Glutamatergic neuron (in vitro differentiated cells): ENCODE data around the gene CACTIN. TPM values are rescaled to one million over a fixed set of nuclear protein-coding genes. Genes with fewer than 3 reads are reported as not detected.
A peak's percentile ranks its signal among the peaks of the same experiment; 100 is the strongest.
"Not testable (repeated sequence)": the region's sequence is repeated elsewhere in the genome, so short reads cannot be mapped to it uniquely, and the experiment has no call there.

Experiments
- DNase-seq: peaks from one replicate; pipeline ENCODE4 v3.0.0; 2022
- H3K27ac Mint-ChIP-seq: one replicate; pipeline ENCODE4 v1.8.0; 2020; ENCODE audit warnings: mild to moderate bottlenecking, mixed read lengths, inconsistent platforms; ENCODE audit not compliant: unreplicated experiment
- H3K27me3 Mint-ChIP-seq: one replicate; pipeline ENCODE4 v1.8.0; 2020; ENCODE audit warnings: mild to moderate bottlenecking, moderate library complexity, mixed read lengths, inconsistent platforms; ENCODE audit not compliant: unreplicated experiment
- H3K36me3 Mint-ChIP-seq: one replicate; pipeline ENCODE4 v1.8.0; 2020; ENCODE audit warnings: mild to moderate bottlenecking, mixed read lengths, inconsistent platforms; ENCODE audit not compliant: unreplicated experiment
- H3K4me1 Mint-ChIP-seq: one replicate; pipeline ENCODE4 v1.8.0; 2020; ENCODE audit warnings: mild to moderate bottlenecking, low read depth, mixed read lengths, inconsistent platforms; ENCODE audit not compliant: unreplicated experiment
- H3K4me3 Mint-ChIP-seq: one replicate; pipeline ENCODE4 v1.8.0; 2020; ENCODE audit warnings: mild to moderate bottlenecking, mixed read lengths, inconsistent platforms; ENCODE audit not compliant: unreplicated experiment
- H3K9me3 Mint-ChIP-seq: one replicate; pipeline ENCODE4 v1.8.0; 2020; ENCODE audit warnings: mild to moderate bottlenecking, moderate library complexity, mixed read lengths, inconsistent platforms; ENCODE audit not compliant: unreplicated experiment
- CTCF ChIP-seq: fragments of 200-600 bp; sonication (generic); IDR thresholded peaks from one replicate; pipeline ENCODE4 v1.5.0; 2021; ENCODE audit not compliant: partially characterized antibody, unreplicated experiment
- total RNA-seq: library from RNA; stranded (reverse); fragmentation: NEBNext Ultra II Directional; extraction: Animal tissue kit (Norgen Biotek cat#: 25700); gene quantifications from one replicate; pipeline ENCODE4 v1.2.1, GENCODE V29; 2021; ENCODE audit not compliant: unreplicated experiment

Gene CACTIN
- total RNA-seq, 1 donor from 2014 or later = 29.7 TPM

GRCh38 chr19:3648037-3648905, 21.7 kb upstream of the CACTIN start:
- Mint-ChIP-seq H3K9me3 (peaks cover 8% of the 10 kb centered on the region), H3K27me3 (peaks cover 4% of the 10 kb centered on the region), H3K27ac (no peak overlapping the region), H3K36me3 (no peaks in the 10 kb centered on the region), H3K4me3 (no peak overlapping the region), H3K4me1 (peaks cover 2% of the 10 kb centered on the region)
- TF ChIP-seq CTCF = no peak
- DNase-seq = no peak

- H3K9me3 Mint-ChIP-seq = peaks cover 10% of the 10 kb centered on the region
- not testable (repeated sequence) for H3K27ac Mint-ChIP-seq
Observed at GRCh38 chr19:3647102-3647501, 20.5 kb upstream of the CACTIN start.

DNA sequence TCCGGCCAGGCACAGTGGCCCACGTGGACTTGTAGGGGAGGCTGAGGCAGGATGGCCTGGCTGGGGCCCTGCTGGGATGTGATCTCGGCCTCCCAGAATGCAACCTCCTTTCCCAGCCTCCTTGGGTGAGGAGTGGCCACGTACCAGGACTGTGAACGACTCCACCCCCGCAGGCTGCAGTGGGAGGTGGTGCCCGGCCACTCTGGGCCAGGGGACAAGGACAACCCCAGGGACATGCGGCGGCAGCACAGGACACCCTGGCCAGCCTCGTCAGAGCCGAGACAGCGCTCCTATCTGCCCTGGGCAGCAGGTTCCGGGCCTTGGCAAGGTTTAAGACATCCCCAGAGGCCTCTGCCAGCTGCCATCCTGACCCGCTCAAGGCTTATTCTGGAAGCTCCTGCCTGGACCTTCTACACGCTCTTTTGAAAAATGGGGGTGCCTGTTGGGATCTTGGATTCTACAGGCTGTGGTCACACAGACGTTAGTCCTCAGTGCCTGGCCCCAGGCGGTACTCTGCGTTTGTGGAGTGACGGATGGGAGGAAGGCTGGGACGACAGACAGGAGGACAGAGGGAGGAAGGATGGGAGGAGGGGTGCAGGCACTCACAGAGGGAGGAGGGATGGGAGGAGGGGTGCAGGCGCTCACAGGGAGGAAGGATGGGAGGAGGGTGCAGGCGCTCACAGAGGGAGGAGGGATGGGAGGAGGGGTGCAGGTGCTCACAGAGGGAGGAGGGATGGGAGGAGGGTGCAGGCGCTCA, 19.9 kb upstream of the CACTIN start:
- Mint-ChIP-seq H3K27ac (no peak overlapping the region), H3K36me3 (no peaks in the 10 kb centered on the region), H3K27me3 (peaks cover 4% of the 10 kb centered on the region), H3K9me3 (peaks cover 7% of the 10 kb centered on the region), H3K4me1 (peaks cover 2% of the 10 kb centered on the region), H3K4me3 (no peak overlapping the region)
- DNase-seq = no peak
- no peak for TF ChIP-seq CTCF

More at GRCh38 chr19:3647102-3647501, 20.5 kb upstream of the CACTIN start:
- not testable (repeated sequence) for H3K4me1 Mint-ChIP-seq, H3K4me3 Mint-ChIP-seq, H3K27me3 Mint-ChIP-seq, DNase-seq, H3K36me3 Mint-ChIP-seq

GRCh38 chr19:3645726-3646125, 19.1 kb upstream of the CACTIN start:
- H3K27ac Mint-ChIP-seq = no peak overlapping the region
- no peak for DNase-seq
- H3K4me1 Mint-ChIP-seq = peaks cover 2% of the 10 kb centered on the region

GRCh38 chr19:3645067-3645396, 18.4 kb upstream of the CACTIN start:
- no peak overlapping the region for H3K4me3 Mint-ChIP-seq

More at GRCh38 chr19:3645726-3646125, 19.1 kb upstream of the CACTIN start:
- Mint-ChIP-seq H3K27me3 (peaks cover 2% of the 10 kb centered on the region), H3K36me3 (no peaks in the 10 kb centered on the region), H3K4me3 (no peak overlapping the region), H3K9me3 (peaks cover 6% of the 10 kb centered on the region)
- no peak for TF ChIP-seq CTCF

More at GRCh38 chr19:3645067-3645396, 18.4 kb upstream of the CACTIN start:
- peaks cover 4% of the 10 kb centered on the region for H3K9me3 Mint-ChIP-seq
- H3K27ac Mint-ChIP-seq = peak overlapping the region; percentile 38
- no peak for TF ChIP-seq CTCF
- H3K4me1 Mint-ChIP-seq = peaks cover 2% of the 10 kb centered on the region
- peaks cover under 1% of the 10 kb centered on the region for H3K27me3 Mint-ChIP-seq
- H3K36me3 Mint-ChIP-seq = peaks cover under 1% of the 10 kb centered on the region
- DNase-seq = no peak
